Activated CD8-positive, alpha-beta memory T cell treated with anti-CD3 and anti-CD28 coated beads for 24 hours (primary cell): ENCODE results near the gene FOXA2.
"Not testable (repeated sequence)": the region's sequence is repeated elsewhere in the genome, so short reads cannot be mapped to it uniquely, and the experiment has no call there.

ENCODE experiments used
- DNase-seq: peaks from one replicate; pipeline ENCODE4 v3.0.0-alpha.2; 2020

FOXA2 gene

DNA sequence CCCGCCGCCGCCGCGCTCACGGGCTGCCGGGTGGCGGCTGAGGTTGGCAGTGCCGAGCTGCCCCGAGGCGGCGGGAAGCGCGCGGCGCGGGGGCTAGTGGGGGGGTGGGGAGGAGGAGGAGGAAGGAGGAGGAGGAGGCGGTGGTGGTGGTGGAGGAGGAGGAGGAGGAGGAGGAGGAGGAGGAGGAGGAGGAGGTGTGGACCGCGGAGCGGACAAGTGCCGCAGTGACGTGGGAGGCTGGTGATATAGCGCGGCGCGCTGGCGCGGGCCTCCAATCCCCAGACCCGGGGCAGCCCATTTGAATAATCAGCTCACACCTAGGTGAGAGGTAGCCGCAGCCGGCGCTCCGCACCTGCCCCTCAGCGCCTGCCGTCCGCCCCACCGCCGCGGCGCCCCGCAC is at the start of gene FOXA2:
Gene FOXA2 (minus strand): TSS at position 51 of the 400 bp plus-strand sequence. CDS start 294 bp downstream, outside the sequence.
- DNase-seq: no peak

DNA sequence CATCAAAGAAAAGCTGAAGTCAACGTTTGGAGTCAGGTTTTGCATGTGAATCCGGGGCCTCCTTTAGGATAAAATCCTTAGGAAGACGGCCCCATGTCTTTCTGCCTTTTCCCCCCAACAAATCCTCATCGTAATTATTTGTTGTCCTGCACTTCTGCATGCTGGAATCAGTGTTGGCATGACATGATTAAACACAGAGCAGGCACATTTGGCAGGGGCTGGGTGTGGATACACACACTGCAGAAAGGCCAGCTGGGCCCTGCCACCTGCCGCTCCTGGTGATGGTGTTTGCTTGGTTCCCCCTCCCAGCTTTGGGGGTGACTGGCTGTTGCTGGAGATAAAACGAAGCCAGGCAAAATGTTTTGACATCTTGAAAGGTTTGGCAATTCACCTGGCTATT is 46.3 kb upstream of the FOXA2 start:
- no peak for DNase-seq

DNA sequence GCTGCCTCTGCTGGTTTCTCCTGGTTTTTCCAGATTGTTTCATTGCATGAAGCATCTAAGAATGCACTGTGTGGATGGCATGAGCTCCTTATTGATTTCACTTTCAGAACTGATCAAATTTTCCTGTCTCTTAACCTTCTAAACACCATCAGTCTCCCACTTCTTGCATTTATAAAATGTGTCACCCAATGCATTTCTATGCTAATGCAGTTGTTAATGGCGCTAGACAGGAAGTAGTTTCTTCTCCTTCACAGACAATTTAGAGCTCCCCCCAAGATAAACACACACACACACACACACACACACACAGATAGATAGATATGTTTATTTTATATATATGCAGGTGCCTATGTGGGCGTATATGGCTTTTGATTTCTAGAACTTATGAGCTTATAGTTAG is 45.6 kb upstream of the FOXA2 start:
- no peak for DNase-seq

DNA sequence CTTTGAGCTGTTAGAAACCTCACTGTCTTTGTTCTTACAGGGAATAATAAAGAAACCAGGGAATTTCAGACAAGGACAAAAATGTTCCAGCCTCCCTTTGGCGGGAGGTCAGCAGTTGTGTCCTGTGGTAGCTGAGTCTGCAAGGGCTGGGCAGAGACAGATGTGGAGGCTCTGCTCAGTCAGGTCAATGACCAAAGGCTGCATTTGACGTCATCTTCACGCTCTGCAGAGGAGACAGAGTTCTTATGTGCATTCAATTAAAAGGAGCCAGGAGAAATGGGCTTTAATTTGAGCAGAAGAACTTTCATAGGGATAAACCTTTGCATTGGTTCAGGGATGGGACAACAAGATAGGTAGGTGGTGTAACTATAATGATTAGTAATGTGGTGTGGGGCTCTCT is 45.1 kb upstream of the FOXA2 start:
- no peak for DNase-seq

DNA sequence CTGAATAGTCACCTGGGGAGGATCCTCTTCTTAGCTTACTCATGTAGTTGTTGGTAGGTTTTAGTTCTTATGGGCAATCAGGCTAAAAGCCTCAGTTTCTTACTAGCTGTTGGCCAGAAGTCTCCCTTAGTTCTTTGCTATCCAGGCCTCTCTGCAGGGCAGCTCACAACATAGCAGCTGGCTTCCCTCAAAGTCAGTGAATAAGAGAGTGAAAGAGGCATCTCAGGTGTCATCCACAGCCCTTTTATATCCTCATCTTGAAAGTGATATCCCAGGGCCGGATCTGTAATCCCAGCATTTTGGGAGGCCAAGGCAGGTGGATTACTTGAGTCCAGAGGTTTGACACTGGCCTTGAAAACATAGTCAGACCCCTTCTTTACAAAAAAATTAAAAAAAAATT is 42.1 kb upstream of the FOXA2 start:
- no peak for DNase-seq

DNA sequence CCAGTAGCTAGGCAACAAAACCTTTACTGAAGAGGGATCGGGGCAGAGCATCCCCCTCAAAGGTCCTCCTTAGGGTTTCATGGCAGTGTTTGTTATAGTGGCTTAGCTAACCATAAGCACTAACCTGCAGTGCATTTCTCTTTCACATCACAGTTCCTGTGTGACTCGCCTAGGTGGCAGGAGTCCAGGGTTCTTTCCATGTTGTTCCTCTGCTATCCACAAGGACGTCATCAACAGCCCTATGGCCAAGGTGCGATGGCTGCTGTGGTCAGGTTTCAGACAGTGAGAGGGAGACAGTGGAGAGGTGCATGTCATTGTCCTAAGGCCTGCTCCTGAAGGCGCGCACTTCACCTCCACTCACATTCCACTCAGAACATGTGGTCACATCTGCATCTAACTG is 38.8 kb upstream of the FOXA2 start:
- no peak for DNase-seq

DNA sequence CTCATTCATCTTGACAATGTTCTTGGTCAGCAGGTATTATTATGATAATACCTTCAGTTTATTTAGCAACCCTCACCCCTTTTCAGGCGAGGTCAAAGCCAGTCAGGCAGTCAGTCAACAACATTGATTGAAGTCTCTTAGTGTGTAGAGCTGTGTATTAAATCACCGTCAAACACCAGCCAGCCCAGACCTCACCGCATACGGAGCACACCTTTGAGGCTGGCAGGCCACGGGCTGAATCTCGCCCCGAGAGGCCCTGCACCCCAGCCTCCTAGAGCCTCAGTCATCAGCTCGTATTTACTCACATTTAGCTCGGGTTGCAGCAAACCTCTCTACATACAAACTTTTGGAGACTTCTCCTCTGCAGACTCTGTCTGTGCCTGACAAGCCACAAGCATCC is 36.0 kb upstream of the FOXA2 start:
- no peak for DNase-seq

DNA sequence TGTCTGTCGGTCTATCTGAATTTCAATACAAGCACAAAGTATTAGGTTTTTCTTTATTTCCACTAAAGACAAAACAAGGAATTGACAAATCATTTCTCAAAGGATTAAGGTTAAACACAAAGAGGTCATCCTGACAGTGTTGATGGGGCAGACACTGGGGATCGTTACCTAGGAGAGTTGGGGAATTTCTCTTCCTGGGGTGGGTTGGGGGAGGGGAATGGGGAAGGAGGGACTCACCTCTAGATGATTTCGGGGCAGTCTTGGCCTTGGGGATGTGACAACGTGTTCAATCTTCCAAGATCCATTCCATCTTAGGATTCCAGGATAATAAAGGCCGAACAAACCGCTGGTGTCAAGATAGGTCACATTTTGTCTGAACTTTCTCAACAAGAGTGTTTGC is 35.4 kb upstream of the FOXA2 start:
- no peak for DNase-seq

DNA sequence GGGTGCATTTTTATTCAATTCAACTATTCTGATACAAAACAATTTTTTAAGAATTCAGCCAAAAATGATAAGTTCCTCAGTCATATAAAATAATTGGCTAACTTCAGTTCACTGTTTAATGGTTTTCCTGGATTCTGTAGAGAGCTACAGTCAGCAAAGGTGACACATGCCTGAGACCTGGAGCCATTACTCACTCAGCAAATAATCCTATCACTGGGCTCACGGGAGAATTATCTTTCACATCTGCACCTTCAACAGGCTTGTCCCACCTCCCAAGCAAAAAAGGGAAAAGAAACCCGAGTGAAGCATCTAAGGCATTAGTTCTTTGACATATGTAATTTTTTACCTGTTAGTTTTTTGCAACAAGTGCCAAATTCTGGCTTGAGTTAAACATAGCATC is 34.9 kb upstream of the FOXA2 start:
- no peak for DNase-seq

DNA sequence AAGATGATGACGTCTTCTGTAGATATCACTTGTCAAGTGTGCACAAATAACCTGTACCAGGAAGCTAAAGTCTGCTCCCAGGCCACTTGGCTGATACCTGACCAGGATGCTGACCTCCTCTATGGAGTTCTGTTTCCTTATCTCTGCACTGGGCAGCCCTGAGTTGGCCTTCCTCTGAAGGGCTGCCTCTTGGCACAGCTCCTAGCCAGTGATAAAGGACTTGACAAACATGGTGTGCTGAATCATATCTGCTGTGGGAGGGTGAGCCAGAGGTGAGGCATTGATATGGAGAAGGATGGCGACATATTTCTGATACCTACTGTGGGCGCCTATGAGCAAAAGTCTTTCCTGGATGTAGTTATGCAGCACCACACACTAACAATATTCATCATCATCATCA is 32.8 kb upstream of the FOXA2 start:
- DNase-seq: no peak

DNA sequence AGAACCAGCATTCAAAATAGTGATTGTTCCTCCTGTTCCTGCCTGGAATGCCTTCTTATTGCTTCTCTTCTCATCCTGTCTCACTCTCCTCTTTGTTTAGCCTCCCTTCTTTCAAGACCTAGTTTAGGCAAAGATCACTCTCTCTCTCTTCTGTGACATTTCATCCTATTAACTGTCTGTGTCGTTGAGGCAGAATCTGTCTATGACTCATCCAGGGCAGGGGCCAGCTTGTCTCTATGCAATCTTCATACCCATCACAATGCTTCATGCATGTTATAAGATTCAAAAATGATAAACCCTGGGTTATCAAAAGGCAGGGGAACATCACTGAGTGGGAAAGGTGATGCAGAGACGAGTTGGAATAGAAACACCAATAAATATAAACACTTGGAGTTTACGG is 32.2 kb upstream of the FOXA2 start:
- no peak for DNase-seq

DNA sequence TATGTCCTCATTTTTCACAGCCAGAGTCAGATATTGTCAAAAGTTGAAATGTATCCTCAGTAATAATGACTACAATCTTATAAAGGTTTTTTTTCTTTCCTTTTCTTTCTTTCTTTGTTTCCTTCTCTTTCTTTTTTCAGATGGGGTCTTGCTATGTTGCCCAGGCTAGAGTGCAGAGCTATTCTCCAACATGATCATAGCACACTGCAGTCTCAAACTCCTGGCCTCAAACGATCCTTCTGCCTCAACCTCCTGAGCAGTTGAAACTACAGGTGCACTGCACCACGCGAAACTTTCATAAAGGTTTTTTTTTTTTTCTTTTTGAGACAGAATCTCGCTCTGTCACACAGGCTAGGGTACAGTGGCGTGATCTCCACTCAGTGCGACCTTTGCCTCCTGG is 31.1 kb upstream of the FOXA2 start:
- DNase-seq: no peak

DNA sequence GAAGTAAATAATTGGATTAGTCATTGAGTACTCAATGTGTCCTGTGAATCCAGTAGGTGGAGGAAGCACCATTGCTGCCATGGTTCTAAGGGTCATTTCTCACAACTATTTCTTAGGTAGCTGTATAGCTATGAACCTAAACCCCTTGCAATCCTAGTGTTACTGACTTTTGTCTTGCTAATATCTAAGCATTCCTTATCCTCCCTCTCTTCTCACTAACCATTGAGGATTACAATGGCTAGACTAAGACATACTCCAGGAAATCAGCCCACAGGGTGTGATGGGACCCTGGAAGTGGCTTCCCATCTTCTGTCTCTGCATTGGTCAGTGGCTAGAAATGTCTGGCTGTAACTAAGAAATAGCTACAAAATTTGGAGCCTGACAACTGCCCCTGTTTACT is 27.3 kb upstream of the FOXA2 start:
- DNase-seq: no peak

DNA sequence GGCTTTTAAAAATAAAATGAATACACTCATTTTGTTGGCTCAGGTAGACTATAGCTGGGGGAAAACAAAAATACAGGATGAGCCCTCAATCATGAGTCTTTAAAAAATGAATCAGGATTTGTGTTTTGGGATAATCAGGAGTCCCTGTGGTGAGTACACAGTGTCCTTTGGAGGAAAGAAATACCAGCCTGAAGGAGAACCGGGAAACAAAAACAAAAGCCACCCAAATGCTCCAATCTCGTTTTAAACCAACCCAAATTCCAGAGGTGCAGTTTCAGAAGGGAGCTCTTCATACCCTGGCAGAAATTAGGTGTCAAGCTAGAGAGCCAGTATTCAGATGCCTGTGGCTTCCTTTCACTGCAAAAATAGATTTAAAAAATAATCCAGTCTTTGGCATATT is 23.3 kb upstream of the FOXA2 start:
- no peak for DNase-seq

DNA sequence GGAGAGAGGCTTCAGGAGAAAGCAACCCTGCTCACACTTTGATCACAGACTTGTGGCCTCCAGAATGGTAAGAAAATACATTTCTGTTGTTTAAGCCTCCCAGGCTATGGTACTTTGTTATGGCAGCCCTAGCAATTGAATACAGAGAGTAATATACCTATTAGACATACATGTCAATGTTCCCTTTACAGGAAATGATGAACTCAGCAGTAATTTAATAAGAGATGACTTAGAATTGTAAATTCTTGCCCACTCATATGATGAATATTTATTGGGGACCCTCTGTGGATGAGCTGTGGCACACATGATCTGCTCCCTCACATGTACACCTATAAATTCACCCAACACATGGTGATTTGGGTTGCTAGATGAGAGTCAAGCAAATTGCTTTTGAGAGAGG is 20.4 kb upstream of the FOXA2 start:
- no peak for DNase-seq

DNA sequence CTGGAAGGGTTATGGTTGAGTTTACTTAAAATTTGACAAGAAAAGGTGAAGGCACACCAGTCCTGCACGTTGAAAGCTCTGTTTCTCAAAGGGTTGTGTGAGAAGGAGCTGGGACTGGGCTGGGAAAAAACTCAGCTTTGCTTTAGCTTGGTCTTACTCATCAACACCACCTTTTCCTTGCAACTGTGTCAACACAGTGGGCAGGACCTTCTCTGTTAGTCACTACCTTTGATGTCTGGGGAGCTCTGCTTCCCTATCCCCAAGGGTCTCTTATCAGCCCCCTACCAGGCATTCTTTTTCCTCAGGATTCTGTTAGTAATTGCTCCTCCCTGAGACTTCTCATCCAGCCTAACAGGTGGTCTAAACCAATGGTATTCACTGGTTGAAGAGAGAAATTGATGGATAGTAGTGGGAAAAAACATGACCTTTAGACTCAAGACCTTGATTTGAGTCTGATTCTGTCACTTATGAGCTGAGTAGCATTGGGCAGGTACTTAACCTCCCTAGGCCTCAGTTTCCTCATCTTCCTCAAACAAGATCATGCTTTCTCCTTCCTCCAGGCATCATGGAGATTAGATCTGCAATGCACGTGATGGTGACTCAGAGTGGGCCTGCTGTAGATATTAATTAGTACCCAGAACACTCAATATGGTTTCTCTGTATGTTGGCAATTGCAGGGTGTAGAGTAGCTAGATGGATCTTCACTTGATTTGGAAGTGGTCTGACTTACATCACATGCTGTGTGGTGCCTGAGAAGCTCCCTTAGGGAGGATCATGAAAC is 17.2 kb upstream of the FOXA2 start:
- DNase-seq: no peak

DNA sequence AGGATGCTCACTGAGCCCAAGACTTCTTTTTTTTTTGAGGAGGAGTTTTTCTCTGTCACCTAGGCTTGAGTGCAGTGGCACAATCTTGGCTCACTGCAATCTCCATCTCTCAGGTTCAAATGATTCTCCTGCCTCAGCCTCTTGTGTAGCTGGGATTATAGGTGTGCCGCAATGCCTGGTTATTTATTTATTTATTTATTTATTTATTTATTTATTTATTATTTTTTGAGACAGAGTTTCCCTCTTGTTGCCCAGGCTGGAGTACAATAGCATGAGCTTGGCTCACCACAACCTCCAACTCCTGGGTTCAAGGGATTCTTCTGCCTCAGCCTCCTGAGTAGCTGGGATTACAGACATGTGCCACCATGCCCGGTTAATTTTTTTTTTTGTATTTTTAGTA is 14.9 kb upstream of the FOXA2 start:
- not testable (repeated sequence) for DNase-seq

DNA sequence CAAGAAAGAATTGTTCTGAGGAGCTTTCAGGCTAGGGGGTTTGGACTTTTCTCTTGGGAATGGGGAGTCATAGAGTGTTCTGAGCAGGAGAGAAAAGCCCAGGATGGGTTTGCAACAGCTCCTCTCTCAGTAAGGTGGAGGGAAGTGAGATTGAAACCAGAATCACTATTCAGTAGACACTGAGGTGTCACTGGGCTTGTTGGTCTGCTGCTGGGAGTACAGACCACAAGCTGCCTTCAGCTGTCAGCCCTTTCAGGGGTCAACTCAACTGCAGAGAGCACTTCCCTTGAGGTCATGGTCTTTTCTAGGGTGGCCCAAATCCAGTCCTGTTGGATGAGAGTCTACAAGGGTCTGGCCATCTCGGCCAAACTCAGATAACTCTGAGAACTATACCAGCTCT is 12.9 kb upstream of the FOXA2 start:
- DNase-seq: no peak

DNA sequence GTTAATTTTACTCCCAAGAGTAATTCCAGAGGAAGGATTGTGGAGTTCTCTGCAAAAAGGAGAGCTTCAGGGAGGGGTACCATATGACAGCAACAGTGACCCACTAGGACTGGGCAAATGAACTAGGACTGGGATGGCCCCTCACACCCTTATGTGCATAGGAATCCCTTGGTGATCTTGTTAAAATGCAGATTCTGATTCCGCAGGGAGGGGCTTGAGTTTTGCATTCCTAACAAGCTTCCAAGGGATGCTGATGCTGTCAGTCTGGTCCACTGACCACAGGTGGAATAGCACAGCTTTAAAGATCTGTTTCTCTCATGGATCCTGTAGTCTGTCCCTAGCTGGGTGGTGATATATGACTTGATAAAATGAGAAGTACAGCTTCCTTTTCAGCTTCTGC is 6.3 kb upstream of the FOXA2 start:
- DNase-seq: no peak

DNA sequence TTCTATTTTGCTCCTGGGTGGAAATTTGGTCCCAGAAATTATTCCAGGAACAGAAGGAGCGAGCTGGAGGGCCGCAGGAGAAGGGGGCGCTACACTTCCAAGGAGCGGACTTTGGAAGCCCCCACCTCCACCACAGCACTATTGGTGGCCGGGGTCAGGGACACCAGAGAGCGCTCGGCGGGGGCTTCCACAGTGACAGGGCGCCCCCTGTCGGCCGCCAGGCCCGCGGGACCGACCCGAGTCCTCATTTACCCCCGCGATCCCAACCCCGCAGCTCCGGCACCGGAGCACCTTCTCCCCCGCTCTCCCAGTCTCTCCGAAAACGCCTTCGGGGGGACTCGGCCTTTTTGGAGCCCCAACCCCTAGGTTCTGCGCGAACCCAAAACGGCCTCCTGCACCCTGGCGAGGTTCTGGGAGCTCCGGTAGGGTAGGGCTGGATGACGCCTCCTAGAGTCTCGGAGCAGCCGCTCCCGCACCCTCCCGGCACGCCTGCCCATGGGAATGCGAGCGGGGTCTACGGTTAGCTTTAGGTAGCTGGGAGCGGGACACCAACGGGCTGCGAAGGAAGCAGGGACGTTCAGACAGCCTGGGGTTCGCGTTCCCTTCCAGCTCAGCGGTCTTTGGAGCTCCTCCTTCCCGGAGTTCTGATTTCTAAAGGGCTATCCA is 2.4 kb upstream of the FOXA2 start:
- DNase-seq: no peak

DNA sequence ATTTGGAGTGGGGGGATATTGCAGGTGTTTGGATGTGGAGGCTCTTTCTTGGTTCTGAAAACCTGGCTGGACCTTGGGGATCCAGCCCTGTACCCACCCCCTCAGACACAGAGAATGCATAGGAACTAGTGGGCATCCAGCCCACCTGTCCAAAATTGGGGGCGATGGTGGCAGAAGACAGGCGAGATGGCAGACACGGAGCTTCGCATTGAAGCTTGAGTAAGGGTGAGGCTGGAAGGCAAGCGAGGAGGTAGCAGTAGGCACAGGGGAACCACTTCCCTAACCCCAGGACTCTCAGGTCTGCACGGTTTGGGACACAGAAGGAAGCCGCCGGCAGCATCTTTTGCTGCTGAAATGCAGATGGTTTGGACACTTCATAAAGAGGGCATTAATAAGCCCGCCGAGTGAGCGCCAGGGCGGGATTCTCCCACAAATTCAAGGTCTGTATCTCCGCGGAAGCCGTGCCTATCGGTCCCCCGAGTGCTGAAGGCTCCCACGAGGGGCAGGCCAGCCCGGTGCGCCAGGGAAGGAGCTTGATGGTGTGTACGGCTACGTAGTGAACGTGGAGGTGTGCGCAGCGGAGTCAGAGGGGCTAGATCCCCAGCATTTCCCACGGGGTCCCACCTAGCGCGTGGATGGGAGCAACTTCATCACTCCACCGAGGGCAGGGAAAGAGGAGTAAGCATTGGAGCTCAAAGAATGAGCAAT is 1.6 kb upstream of the FOXA2 start:
- DNase-seq: no peak

DNA sequence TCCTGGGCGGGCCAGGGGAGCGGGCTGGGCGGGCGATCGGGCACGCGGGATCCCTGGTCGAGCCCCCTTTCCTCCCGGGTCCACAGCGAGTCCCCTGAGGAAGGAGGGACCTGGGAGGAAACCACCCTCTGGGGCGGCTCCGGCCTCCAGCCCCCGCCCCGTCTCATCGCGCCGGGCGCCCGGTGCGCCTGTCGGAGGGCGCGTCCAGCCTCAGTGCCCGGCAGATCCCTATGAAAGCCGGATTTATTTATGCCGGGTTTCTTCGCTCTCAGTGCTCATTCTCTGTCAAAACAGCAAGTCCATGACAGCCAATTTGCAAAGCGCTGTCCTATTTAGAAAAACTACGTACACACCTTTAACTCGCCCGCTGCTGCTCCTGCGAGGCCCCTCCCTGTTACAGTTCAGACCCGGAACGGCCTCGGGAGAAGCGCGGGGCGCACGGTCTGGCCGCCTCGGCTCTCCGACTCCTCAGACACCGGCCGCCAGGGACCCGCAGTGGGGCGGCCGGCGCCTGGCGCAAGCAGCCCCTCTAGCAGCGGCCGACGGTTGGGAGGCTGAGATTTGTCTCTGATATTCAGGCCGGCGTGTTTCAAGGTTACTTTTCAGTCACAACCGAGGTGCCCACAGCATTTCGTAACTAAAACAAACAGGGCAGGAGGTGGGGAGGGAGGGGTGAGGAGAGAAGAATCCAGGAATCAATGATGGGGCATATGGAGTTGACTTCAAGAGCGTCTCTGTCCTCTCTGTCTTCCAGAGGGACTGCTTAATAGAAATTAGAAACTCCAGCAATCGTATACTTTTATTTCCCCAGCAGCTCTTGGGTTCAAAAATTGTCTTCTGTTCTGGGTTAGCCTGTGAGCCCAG is 782 bp upstream of the FOXA2 start:
- DNase-seq: no peak
